Raji (cell line): ENCODE results near the gene NBEAL2.
A peak's percentile ranks its signal among the peaks of the same experiment; 100 is the strongest.

Experiments
- POLR2A ChIP-seq: IDR thresholded peaks from 2 replicates; pipeline ENCODE4 v1.6.1; 2011; ENCODE audit warnings: low read depth, low read length, control low read depth; ENCODE audit not compliant: insufficient read depth

NBEAL2 gene

GRCh38 chr3:46978985-46979944, at the start of gene NBEAL2:
Gene NBEAL2 (plus strand): TSS chr3:46979666. CDS start chr3:46979862, 196 bp downstream.
- TF ChIP-seq POLR2A = peak; percentile 84

GRCh38 chr3:46930166-46930944, 49.1 kb upstream of the NBEAL2 start:
- no peak for TF ChIP-seq POLR2A

- TF ChIP-seq POLR2A = no peak
Measured at GRCh38 chr3:46930945-46931403, 48.5 kb upstream of the NBEAL2 start.

GRCh38 chr3:46931631-46932331, 47.7 kb upstream of the NBEAL2 start:
- no peak for TF ChIP-seq POLR2A

- no peak for TF ChIP-seq POLR2A
Measured at GRCh38 chr3:46932455-46933225, 46.8 kb upstream of the NBEAL2 start.

- no peak for TF ChIP-seq POLR2A
Measured at GRCh38 chr3:46933261-46933660, 46.2 kb upstream of the NBEAL2 start.

- TF ChIP-seq POLR2A = no peak
Measured at GRCh38 chr3:46934072-46934471, 45.4 kb upstream of the NBEAL2 start.

- no peak for TF ChIP-seq POLR2A
Measured at GRCh38 chr3:46934498-46935167, 44.8 kb upstream of the NBEAL2 start.

- no peak for TF ChIP-seq POLR2A
Measured at GRCh38 chr3:46935168-46935858, 44.2 kb upstream of the NBEAL2 start.

- TF ChIP-seq POLR2A = no peak
Measured at GRCh38 chr3:46935989-46936558, 43.4 kb upstream of the NBEAL2 start.

- no peak for TF ChIP-seq POLR2A
Measured at GRCh38 chr3:46936733-46937250, 42.7 kb upstream of the NBEAL2 start.

GRCh38 chr3:46938118-46938517, 41.3 kb upstream of the NBEAL2 start:
- TF ChIP-seq POLR2A = no peak
